Fibroblast of lung (primary cell): ENCODE results near the gene FGF18.

Experiments used
- EZH2 ChIP-seq: IDR thresholded peaks from 2 replicates; pipeline ENCODE4 v1.5.1; 2012; ENCODE audit warnings: low read length, control low read depth, mild to moderate bottlenecking; ENCODE audit errors: missing control alignments
- TF ChIP-seq, protein P1 (sequence below), 2 donors: IDR thresholded peaks in 1 of 2; conservative IDR thresholded peaks in 1 of 2; 1 replicate in 1 of 2; 2 replicates in 1 of 2; pipeline ENCODE4 v1.5.1; 2011 to 2012; ENCODE audit warnings: low read length in 2 of 2, control low read depth in 1 of 2, inconsistent platforms in 1 of 2, low read depth in 1 of 2, mild to moderate bottlenecking in 1 of 2

DNA sequence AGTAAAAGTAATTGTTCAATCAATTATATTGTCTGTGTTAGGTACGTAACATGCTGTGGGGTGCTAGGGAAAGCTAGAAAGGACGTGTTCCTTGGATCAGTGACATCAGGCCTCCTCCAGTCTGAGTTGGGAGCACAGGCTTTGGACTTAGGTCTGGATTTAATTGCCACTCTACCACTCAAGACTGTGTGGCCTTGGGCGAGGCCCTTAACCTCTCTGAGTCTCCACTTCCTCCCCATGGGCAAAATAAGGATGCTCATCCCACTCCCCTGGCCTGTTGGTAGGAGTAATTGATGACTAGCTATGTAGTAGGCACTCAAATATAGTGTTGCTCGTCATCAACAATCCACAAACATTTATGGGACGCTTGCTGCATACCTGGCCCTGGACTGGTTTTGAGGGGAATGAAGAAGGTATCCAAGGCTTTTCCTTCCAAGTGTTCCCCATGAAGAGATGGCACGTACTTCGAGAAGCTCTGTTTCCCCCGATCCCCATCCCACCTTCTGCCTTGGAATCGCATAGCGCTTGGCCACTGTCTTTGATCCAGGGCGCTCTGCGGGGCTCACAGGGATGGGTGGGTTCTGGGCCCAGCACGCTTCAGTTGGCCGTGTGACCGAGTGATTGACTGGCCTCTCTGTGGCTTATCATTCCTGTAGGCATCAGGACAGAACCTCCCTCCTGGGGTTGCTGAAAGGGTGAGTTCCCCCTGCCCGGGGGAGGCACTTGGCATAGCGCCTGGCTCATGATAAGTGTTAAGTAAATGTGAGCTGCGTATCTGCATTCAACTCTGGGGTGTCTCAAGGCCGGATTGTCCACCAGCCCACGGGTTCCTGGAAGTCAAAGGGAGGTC is 8.1 kb downstream of the FGF18 start:
- TF ChIP-seq, protein P1, sequence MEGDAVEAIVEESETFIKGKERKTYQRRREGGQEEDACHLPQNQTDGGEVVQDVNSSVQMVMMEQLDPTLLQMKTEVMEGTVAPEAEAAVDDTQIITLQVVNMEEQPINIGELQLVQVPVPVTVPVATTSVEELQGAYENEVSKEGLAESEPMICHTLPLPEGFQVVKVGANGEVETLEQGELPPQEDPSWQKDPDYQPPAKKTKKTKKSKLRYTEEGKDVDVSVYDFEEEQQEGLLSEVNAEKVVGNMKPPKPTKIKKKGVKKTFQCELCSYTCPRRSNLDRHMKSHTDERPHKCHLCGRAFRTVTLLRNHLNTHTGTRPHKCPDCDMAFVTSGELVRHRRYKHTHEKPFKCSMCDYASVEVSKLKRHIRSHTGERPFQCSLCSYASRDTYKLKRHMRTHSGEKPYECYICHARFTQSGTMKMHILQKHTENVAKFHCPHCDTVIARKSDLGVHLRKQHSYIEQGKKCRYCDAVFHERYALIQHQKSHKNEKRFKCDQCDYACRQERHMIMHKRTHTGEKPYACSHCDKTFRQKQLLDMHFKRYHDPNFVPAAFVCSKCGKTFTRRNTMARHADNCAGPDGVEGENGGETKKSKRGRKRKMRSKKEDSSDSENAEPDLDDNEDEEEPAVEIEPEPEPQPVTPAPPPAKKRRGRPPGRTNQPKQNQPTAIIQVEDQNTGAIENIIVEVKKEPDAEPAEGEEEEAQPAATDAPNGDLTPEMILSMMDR (conservative IDR thresholded peaks at IDR 0.05 in 1 of 2, IDR thresholded peaks at IDR 0.05 in 1 of 2; ENCODE audit: low read depth in 1 of 2, low read length in 2 of 2): no peak
- TF ChIP-seq EZH2: no peak
